Liver (tissue), 3 donors: ENCODE measurements around the gene IGSF22.

Source experiments
- CTCF ChIP-seq: fragments of 150-350 bp; IDR thresholded peaks from 2 replicates; pipeline ENCODE4 v1.5.1; 2017; ENCODE audit warnings: improper control_type of control experiment, low read depth, low read length; ENCODE audit not compliant: missing input control
- HNF4G ChIP-seq: IDR thresholded peaks from 2 replicates; pipeline ENCODE4 v1.6.1; 2016; ENCODE audit warnings: antibody characterized with exemption
- MAX ChIP-seq: IDR thresholded peaks from 2 replicates; pipeline ENCODE4 v1.6.1; 2016; ENCODE audit warnings: antibody characterized with exemption
- NR2F2 ChIP-seq: IDR thresholded peaks from 2 replicates; pipeline ENCODE4 v1.6.1; 2016; ENCODE audit warnings: antibody characterized with exemption
- donor health status: healthy.
- donor health status: healthy.

- no peak for TF ChIP-seq CTCF
- no peak for TF ChIP-seq NR2F2
- TF ChIP-seq HNF4G: no peak
- TF ChIP-seq MAX: no peak
Observed at GRCh38 chr11:18709414-18709813, 16.6 kb downstream of the IGSF22 start.
